ENCODE measurements around the gene MTMR3.
A peak's percentile ranks its signal among the peaks of the same experiment; 100 is the strongest.

The MTMR3 gene

DNA sequence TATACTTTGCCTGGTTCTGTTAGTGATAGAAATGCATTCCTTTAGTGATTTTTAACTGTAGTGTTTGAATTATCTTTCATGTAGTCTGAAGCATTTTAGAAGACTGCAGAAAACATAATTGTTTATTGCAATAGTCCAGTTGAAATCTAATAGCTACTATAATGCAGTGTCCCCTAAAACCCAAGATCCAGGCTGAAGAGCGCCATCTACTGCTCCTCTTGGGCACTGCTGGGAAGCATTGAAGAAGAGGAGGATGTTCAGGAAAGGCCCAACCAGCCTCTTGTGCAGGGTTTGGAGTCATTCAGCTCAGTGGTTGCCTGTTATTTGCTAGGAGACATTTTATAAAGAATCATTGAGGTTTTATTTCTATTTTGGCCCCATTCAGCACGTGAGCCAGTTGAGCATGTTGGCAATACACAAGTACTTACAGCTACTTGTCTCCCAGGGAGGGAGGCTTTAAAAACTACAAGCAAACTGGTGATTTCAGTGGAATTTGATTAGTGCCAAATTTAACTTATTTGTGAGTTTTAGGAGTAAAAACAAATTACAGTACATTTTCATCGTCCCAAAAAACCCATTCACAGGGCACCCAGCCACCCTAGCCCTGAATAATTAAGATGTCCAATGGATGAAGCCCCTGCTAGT is 122.4 kb downstream of the MTMR3 start:
- DNase-seq, result peak; percentile 8

DNA sequence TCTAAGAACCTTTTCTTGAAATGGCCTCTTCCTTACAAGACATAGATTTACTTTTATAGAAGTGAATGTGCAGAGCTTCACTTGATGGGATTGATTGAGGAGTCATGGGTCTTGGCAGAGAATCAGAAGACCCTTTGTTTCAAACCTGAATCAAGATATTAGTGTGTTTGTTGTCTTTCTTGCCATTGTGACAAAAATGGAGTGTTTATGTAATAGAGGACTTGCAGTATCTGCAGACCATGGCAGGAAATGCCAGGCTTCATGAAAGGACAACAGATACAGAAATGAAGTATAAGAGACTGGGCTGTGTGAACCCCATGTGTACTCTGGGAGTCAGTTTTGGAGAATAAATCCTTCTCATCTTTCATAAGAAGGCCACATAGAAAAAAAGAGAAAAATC is 124.4 kb downstream of the MTMR3 start:
- no peak for DNase-seq

DNA sequence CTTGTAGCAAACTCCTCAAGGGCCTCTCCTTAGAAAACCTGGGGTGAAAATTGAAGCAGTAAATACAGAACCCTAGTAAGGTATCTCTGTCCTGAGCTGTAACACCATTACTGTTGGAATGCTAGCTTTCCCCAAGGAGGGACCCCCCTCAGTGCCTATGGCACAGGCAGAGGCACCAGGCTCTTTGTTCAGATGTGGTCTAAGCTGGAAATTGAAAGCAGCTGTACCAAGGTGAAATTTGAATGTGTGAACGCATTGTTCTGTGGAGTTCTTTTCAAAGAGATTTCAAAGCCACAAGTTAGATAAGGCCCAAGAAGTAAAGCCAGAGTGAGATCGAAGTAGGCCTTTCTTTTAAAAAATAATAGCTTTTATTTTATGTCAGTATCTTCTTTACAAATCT is 125.4 kb downstream of the MTMR3 start:
- no peak for DNase-seq

DNA sequence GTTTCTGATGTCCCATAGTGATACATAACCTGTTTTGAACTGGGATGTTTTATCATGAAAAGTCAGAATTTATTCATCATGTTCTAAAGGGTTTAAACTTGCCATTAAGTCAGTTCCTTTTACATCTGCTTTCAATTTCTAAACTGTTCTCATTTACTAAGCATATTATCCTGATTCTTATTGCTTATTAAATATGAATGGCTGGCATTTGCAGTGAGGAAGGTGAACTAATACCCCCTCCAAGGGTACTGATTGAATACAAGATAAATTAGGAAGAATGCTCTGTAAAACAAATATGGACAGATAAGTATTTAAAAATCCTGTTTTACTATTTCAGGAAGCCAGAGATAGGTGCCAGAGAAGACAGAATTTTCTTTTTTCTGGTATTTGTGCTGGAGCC is 126.5 kb downstream of the MTMR3 start:
- DNase-seq, result no peak

DNA sequence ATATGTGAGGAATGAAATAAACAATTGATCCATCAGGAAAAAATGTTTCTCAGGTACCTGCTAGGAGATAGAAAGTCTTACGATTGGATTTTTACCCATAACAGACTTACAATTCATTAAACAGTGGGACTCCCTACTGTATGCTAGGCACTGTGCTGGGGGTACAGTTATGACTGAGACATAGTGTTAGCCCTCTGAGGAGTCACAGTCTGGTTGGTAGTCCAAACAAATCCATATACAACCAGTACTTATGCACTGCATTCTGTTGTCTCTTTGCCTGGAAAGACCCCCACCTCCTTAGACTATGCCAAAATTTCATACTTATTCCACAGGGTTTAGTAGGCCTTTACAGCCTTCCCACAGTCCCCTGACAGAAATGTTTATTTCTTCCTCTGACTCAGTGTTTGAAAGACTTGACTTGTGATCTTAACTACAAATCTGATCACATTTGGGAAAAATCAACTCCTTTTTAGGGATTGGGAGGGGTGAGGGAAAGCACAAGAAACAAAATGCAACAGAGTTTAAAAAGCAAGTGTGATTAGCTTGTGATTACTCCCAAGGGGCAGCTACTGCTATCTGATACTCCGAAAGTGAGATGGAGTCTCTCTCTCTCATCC is 127.9 kb downstream of the MTMR3 start:
- DNase-seq, result no peak

DNA sequence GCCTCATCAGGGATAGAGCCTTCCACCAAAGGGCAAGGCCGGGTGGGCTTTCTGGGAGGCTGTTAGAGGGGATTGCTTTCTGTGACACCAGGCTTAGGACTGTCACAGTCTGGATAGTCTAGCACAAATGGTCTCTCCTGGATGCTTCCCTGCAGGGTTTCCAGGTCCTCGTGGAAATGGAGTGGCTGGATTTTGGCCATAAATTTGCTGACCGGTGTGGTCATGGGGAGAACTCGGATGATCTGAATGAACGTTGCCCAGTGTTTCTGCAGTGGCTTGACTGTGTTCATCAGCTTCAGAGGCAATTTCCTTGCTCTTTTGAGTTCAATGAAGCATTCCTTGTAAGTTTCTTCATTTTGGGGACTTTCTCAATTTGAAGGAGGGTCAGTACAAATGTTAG is 130.2 kb downstream of the MTMR3 start:
- no peak for DNase-seq

DNA sequence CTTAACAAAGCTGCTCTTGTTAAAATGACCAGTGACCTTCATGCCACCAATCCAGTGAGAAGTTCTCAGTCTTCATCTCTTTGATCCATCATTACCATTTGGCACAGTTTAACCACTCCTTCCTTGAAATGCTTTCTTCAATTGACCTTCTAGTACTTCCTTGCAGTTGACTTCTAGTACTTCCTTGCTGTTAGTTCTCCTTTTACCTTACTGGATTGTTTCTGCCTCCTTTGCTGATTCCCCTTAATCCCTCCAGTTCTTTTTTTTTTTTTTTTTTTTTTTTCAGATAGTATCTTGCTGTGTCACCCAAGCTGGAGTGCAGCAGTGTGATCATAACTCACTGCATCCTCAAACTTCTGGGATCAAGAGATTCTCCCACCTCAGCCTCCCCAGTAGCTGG is 131.3 kb downstream of the MTMR3 start:
- DNase-seq, result peak; percentile 26

DNA sequence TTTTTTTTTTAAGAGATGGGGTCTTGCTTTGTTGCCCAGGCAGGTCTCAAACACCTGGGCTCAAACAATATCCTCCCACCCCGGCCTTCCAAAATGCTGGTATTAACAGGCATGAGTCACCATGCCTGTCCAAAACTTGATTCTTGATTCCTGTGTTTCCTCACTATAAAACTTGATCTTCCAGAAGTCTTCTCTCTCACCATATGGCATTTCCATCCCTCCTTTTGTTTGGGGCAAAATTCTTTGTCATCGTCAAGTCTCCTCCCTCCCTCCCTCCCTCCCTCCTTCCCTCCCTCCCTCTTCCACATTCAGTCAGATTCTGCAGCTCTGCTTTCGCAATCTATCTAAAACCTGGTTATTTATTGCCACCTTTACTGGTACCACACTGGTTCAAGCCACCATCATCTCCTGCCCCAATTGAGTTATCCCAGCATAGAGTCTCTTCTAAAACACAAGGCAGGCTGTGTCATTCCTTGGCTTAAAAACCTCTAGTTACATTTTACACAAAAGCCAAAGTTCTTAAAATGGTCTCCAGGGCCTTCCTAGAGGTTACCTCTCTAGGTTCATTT is 132.3 kb downstream of the MTMR3 start:
- no peak for DNase-seq

DNA sequence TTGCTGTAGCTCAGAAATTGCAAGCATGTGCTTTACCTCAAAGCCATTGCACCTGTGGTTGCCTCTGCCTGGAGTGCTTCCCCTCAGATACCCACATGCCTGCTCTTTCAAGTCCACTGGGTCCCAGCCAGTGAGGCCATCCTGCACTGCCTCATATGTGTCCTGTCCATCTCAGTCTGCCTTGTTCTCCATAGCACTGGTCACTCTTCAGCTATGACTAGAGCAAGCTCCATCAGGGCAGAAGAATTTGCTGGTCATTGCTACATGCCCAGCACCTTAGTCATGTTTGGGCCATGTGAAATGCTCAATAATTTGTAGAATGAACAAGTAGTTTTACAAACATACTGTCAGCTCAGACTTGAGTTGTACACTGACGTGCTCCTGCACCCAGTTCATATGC is 132.9 kb downstream of the MTMR3 start:
- no peak for DNase-seq

DNA sequence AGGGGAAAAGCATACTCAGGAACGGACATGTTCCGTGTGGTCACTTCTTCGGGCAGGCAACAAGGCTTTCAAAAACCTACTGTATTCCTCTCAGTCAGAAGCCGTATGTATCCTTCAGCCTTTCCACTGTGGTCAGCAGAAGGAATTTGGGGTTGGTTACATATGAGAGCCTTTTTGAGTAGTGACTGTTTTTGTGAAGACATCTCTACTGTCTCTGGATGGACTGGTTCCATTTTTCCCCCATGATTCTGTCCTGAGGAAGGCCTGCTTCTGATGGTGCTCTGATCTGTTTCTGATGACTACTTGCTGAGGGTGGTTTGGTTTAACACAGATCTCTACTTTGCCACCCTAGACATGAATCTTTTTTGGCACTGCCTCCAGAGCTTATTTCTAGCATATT is 133.6 kb downstream of the MTMR3 start:
- no peak for DNase-seq

DNA sequence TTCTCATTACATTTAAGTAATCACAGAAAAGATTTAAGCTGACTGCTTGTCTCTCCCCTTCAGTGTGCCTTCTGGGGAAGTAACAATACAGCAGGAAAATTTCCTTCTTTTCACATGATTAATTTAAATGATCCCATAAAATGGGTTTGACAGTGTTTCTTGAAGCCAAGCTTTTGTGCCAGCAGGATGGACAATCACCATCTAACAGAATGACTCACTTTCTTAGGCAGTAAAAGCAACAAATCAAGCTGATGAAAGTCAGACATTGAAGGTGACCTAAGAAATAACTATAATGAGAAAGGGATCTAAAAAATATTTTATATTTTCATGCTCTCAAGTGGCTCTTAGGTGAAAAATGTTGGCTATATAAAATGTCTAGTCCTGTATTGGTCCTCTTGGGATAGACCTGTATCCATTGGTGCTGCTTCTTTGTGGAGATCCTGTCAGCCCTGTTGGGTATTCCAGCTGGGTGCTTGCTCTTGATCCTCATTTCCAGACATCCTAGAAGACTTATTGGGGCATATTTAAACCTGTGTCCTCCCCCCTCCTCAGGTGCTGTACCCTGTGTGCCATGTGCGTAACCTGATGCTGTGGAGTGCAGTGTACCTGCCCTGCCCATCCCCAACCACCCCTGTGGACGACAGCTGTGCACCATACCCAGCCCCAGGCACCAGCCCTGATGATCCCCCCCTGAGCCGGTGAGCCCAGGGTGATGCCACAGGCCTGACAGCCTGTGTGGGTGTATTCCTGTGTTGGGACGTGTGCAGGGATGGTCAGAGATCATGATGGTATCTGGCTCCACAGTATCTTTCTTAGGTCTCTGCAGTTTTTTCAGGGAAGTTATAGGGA is 134.6 kb downstream of the MTMR3 start:
- DNase-seq, result no peak

DNA sequence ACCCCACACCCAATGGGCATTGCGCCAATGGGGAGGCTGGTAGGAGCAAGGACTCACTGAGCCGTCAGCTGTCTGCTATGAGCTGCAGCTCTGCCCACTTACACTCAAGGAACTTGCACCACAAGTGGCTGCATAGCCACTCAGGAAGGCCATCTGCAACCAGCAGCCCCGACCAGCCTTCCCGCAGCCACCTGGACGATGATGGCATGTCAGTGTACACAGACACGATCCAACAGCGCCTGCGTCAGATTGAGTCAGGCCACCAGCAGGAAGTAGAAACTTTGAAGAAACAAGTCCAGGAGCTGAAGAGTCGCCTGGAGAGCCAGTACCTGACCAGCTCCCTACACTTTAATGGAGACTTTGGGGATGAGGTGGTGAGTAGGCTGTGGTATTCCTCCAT is 137.5 kb downstream of the MTMR3 start:
- DNase-seq, result no peak

DNA sequence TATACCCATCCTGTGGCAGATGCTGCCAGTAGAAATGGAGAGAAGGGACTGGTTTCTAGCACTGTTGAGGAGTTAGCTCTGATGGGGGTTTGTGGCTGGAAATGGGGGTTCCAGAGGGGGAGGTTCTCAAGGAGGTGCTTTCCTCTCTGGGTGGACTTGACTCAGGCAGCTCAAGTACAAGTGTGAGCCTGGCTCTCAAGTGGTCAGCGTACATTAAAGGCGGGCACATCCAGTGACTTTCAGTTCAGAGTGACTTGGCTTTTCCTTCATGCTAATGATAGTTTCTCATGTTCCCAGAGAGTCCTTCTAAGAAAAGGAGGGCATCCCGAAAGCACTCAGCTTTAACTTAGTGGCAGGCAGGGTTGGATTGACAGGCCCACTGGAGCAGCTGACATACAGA is 138.4 kb downstream of the MTMR3 start:
- no peak for DNase-seq

DNA sequence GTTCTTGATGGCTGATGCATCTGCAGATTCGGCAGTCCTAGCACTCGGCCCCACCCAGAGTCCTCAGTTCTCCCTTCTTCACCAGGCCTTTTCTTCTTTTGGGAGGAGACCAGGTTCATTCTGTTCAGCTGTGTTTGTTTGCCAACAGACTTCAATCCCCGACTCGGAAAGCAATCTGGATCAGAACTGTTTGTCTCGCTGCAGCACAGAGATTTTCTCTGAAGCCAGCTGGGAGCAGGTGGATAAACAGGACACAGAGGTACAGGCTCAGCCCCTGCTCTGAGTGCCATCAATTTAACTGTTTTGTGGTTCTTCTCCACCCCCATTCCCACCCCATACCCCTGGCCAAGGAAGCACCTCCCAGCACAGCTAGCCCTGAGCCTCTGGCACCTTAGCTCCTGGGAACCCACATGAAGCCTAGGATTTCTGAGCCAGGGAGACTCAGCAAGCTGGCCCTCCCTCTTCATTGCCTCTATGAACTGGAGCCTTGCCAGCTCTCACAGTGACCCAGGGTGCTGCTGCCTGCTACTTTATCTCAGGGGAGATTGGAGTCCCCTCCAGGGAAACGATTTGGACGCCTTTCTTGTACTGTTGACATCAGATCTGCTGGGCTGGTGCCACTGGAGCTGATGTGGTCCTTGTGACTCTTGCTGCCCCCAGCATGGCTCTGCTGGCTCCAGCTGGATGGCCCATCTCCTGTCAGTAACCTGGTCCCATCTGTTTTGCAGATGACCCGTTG is 139.1 kb downstream of the MTMR3 start:
- no peak for DNase-seq

DNA sequence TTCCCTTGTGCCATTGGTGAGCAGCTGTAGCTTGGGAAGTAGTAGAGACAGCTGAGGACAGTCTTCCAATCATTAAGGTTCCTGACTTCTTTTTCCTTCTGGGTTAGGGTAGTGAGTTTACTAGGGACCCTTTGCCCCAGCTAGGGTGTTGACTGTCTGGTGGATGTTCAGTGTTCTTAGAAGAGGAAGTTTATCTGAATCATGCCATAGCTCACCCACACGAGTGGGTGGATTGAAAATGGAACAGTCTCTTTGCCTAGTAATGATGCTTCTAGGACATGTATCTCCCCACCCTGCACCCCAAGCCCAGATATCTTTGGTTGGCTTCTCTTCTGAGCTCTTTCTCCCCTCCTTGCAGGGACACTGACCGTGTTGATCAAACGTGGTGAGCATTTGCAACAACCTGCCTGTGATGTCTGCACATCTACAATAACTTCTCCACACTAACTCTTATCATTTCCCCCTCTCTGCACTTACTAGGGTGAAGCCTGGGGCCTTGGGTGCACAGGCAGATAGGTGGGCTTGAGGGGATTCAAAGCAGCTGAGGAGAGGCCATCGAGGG is 140.2 kb downstream of the MTMR3 start:
- no peak for DNase-seq

DNA sequence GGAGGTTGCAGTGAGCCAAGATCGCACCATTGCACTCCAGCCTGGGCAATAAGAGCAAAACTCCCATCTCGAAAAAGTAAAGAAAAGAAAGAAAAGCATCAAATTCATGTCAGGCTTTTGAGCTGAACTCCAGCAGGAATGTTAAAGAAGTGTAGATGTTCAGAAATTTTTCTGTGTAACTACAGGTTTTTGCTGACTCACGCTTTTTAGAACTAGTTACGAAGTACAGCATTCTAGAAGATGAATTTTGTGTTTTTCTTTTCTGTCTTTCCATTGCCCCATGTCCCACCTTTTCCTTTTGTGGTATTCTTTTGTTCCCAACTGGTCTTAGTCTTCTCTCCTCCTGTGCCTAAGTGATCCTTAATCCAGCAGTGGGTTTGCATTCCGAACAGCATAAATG is 141.3 kb downstream of the MTMR3 start:
- DNase-seq, result no peak

DNA sequence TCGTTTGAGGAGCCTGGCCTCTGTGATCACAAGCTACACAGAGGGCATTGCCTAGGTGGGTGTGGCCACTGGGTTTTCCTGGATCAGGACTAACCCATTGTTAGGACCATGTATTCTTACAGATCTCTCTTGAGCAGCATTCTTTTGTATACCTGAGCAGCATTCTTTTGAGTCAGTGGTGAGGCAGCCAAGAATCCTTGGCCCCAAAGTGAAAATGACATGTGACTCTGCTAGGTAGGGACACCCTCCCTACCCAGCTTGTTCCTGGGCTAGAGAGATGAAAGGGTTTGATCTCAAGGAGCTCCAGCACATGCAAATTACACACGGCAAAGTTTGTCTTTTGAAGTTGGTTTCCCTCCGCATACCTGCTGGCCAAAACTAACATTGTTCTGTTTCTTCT is 142.2 kb downstream of the MTMR3 start:
- DNase-seq, result no peak

DNA sequence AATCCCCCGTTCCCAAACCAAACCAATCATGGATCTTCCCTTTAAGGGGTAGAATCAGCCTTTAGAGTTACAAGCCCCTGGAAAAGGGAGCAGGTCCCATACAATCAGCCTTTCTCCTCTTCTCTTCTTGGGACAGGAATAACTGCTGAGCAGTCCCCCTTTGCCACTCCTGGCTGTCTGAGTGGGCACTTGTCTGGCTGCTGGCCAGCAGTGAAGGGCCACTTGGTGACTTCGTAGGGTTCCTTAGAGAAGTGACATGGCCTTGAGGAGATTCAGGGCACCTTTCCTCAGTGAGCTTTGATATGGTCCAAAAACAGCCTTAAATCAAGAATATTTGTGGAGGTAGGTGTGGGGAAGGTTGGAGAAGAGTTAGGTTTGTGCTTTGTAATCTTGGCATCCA is 143.8 kb downstream of the MTMR3 start:
- no peak for DNase-seq

DNA sequence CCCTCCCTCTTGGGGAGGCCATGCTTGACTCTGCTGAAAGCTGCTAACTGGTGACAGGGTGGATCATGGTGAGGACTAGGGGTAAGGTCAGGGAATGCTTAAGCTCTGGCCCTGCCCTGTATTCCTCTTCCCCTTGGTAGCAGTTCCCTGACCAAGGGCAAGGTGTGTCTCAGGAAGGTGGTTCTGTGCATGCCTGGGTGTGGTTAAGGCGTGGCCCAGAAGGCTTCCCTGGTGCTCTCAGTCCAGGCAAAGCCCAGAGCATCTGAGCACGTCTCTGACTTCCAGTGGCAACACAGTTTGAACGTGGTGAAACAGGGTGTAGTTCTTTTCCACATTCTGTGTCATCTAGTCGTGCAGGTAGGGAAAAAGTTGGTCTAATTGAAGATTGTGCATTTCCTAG is 144.2 kb downstream of the MTMR3 start:
- no peak for DNase-seq

DNA sequence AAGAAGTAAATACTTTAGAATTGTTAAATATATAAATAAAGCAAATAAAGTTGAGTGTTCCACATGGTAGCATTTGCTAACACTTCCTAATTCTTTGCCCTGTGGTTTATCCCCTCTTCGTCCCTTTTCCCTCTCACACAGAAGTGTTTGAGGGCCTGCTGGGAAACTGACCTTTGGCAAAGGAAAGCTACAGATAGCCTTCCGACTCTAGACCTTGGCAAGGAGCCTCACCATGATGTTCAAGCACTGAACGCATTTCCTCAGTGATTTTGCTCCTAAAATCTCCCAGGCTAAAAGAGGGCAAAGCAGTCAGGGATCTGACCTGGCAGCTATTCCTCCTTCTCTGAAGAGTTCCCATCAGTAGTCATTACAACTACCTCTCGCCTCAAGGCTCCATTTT is 144.8 kb downstream of the MTMR3 start:
- no peak for DNase-seq

DNA sequence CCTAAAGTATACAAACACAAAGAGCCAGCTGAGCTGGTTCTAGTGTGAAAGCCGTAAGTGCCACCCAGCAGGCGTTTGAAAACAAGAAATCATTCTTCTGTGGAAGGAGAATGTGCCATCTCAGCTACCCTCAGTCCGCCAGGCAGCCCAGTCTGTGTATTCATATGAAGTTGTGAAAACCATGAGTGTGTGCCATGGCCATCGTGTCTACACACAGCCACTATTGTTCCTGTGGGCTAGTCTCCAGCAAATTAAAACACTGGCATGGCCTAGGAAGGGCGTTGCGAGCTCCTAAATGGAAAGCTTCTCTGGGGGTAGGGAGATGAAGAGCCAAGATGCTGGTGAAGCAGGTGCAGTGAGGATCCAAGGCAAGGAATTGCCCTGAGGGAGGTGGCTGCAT is 145.8 kb downstream of the MTMR3 start:
- no peak for DNase-seq

DNA sequence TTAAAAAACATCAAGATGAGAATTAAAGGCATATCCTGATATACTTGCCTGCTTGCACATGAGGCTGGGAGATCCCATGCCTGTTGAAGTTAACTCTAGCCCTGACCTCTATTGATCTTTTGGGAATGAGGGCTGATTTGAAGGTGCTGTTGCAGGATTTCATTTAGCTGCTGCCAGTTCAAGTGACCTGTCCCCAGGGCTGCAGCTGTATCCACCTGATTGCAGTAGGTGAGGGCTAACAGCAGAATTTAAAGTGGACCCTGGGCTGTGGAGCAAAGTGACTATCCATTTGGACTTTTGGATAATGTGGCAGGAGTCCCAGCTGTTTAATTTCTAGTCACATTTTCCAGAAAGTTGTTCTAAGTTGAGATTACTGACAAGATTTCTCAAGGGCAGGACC is 146.5 kb downstream of the MTMR3 start:
- no peak for DNase-seq

DNA sequence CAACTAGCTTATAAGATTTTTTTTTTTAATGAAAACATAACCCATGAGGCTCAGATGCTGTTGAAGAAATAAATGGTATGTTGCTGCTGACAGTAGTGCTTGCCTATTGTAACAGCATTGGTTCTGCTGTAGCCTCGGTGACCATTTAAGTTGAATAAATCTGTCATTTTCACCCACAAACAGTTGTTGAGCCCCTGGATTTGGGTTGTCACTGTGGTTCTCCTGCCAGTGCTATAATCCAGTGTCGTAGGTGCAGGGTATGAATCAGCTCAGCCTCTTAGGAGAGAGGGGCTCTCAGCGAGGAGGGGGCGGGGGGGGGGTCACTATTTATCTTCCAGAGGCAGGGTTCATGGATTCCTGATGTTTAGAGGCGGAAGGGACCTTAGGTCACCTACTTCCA is 147.4 kb downstream of the MTMR3 start:
- no peak for DNase-seq

Data from GF-D8 (cell line).